Liver (tissue), 9 donors: ENCODE data around the gene CDSN. TPM values are rescaled to one million over a fixed set of nuclear protein-coding genes. Genes with fewer than 3 reads are reported as not detected.

Source experiments
- DNase-seq: peaks from one replicate; pipeline ENCODE4 v3.0.0-alpha.2; 2017; ENCODE audit warnings: low spot score
- H3K27ac ChIP-seq, 2 donors: one replicate each; pipeline ENCODE4 v1.7.0; 2013; ENCODE audit warnings: inconsistent platforms in 2 of 2, low read length in 2 of 2, control low read depth in 1 of 2, low read depth in 1 of 2, mild to moderate bottlenecking in 1 of 2
- H3K27me3 ChIP-seq, 4 donors: one replicate each; pipeline versions ENCODE4 v1.6.1 to v1.7.0; 2013; ENCODE audit warnings: low read length in 3 of 4, inconsistent platforms in 1 of 4, mild to moderate bottlenecking in 1 of 4, moderate library complexity in 1 of 4; ENCODE audit not compliant: control insufficient read depth in 4 of 4, insufficient read depth in 4 of 4
- H3K36me3 ChIP-seq, 4 donors: one replicate each; pipeline versions ENCODE4 v1.6.1 to v1.7.0; 2013; ENCODE audit warnings: low read length in 3 of 4, mild to moderate bottlenecking in 3 of 4, low read depth in 1 of 4, moderate library complexity in 1 of 4; ENCODE audit not compliant: control insufficient read depth in 4 of 4, insufficient read depth in 3 of 4
- H3K4me1 ChIP-seq, 4 donors: one replicate each; pipeline versions ENCODE4 v1.6.1 to v1.7.0; 2013; ENCODE audit warnings: low read length in 3 of 4, mild to moderate bottlenecking in 3 of 4, moderate library complexity in 1 of 4; ENCODE audit not compliant: control insufficient read depth in 4 of 4, insufficient read depth in 4 of 4
- H3K4me3 ChIP-seq, 3 donors: one replicate each; pipeline versions ENCODE4 v1.6.1 to v1.7.0; 2013; ENCODE audit warnings: low read length in 3 of 3, control low read depth in 1 of 3, low read depth in 1 of 3, mild to moderate bottlenecking in 1 of 3
- H3K9ac ChIP-seq, 2 donors: one replicate each; pipeline ENCODE4 v1.7.0; 2013; ENCODE audit warnings: low read length in 2 of 2, mild to moderate bottlenecking in 2 of 2, moderate library complexity in 2 of 2, control low read depth in 1 of 2, low read depth in 1 of 2
- H3K9me3 ChIP-seq, 4 donors: one replicate each; pipeline versions ENCODE4 v1.6.1 to v1.7.0; 2013; ENCODE audit warnings: low read length in 3 of 4; ENCODE audit not compliant: control insufficient read depth in 4 of 4
- FOXA1 ChIP-seq: IDR thresholded peaks from 2 replicates; pipeline ENCODE4 v1.6.1; 2016; ENCODE audit warnings: antibody characterized with exemption
- FOXA2 ChIP-seq: IDR thresholded peaks from 2 replicates; pipeline ENCODE4 v1.6.1; 2016; ENCODE audit warnings: antibody characterized with exemption
- GABPA ChIP-seq, 2 donors: IDR thresholded peaks in 1 of 2; conservative IDR thresholded peaks in 1 of 2; 2 replicates each; pipeline ENCODE4 v1.6.1; 2016; ENCODE audit warnings: antibody characterized with exemption in 2 of 2, mild to moderate bottlenecking in 1 of 2, moderate library complexity in 1 of 2
- HNF4A ChIP-seq, 2 donors: conservative IDR thresholded peaks; 2 replicates each; pipeline ENCODE4 v1.6.1; 2016; ENCODE audit warnings: antibody characterized with exemption in 2 of 2, mild to moderate bottlenecking in 2 of 2
- HNF4G ChIP-seq: IDR thresholded peaks from 2 replicates; pipeline ENCODE4 v1.6.1; 2016; ENCODE audit warnings: antibody characterized with exemption
- JUND ChIP-seq, 2 donors: IDR thresholded peaks; 2 replicates each; pipeline ENCODE4 v1.6.1; 2016; ENCODE audit warnings: antibody characterized with exemption in 2 of 2
- NR2F2 ChIP-seq: IDR thresholded peaks from 2 replicates; pipeline ENCODE4 v1.6.1; 2016; ENCODE audit warnings: antibody characterized with exemption
- SP1 ChIP-seq: IDR thresholded peaks from 2 replicates; pipeline ENCODE4 v1.6.1; 2018; ENCODE audit warnings: antibody characterized with exemption, mild to moderate bottlenecking
- TAF1 ChIP-seq: conservative IDR thresholded peaks from 2 replicates; pipeline ENCODE4 v1.6.1; 2016; ENCODE audit warnings: antibody characterized with exemption, mild to moderate bottlenecking
- YY1 ChIP-seq: IDR thresholded peaks from 2 replicates; pipeline ENCODE4 v1.6.1; 2016; ENCODE audit warnings: antibody characterized with exemption, mild to moderate bottlenecking
- WGBS: extraction: QIAGEN DNeasy Blood & Tissue Kit; methylation state at CpG from one replicate; pipeline ENCODE4 v1.1.7; 2013; 5-methylcytosine and 5-hydroxymethylcytosine counted together
- polyA plus RNA-seq, 2 donors: library from polyadenylated mRNA; stranded (reverse) in 1 of 2; unstranded in 1 of 2; fragments of 200-250 nt in 1 of 2; fragments of >200 nt in 1 of 2; fragmentation: Nextera tagmentation in 1 of 2; extraction: Ambion mirVana in 1 of 2; gene quantifications; one replicate each; pipeline versions ENCODE4 v1.2.1 to v1.2.3, GENCODE V29; 2013 to 2015
- total RNA-seq, 2 donors: library from RNA; depleted of rRNA; stranded (reverse); fragments of >200 nt; gene quantifications; one replicate each; pipeline ENCODE4 v1.2.3, GENCODE V29; 2014
- TF ChIP-seq, protein P1 (sequence below): IDR thresholded peaks from 2 replicates; pipeline ENCODE4 v1.6.1; 2016; ENCODE audit warnings: antibody characterized with exemption
- TF ChIP-seq, protein P2 (sequence below): IDR thresholded peaks from 2 replicates; pipeline ENCODE4 v1.6.1; 2016; ENCODE audit warnings: antibody characterized with exemption
- TF ChIP-seq, protein P3 (sequence below): IDR thresholded peaks from 2 replicates; pipeline ENCODE4 v1.6.1; 2016; ENCODE audit warnings: antibody characterized with exemption, mild to moderate bottlenecking
- donor health status: healthy.
- donor health status: healthy.
- donor health status: healthy.
- donor health status: healthy.
- donor health status: healthy.

The CDSN gene
- total and polyA plus RNA-seq, 4 donors = not detected

DNA sequence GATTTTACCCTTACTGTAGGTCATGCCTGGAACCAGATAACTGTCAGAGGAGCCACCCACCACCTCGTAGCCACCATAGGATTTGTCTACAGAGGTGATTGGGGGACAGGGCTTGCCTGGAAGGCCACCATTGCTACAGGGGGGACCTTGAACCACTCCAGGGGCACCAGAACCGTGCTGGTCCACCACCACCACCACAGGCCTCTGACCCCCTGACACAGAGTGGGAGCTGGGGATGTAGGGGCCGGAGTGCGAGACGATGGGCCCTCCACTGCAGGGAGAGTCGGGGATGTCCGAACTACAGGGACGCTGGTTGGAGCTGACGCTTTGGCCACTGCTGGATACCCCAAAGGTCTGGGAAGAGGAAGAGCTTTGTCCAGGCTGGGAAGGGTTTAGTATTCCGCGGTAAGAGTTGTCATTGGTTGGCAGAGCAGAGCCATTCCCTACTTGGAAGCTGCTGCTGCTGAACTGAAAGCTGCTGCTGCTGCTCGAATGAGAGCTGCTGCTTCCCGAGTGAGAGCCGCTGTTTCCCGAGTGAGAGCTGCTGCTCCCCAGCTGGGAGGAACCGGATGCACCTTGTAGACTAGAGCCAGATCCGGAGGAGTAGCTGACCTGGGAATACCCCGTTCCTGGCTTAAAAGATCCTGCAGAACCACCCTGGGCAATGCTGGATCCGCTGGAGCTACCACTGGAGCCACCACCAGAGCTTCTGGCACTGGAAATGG is 3.4 kb downstream of the CDSN start (continued):
- TF ChIP-seq, protein P1, sequence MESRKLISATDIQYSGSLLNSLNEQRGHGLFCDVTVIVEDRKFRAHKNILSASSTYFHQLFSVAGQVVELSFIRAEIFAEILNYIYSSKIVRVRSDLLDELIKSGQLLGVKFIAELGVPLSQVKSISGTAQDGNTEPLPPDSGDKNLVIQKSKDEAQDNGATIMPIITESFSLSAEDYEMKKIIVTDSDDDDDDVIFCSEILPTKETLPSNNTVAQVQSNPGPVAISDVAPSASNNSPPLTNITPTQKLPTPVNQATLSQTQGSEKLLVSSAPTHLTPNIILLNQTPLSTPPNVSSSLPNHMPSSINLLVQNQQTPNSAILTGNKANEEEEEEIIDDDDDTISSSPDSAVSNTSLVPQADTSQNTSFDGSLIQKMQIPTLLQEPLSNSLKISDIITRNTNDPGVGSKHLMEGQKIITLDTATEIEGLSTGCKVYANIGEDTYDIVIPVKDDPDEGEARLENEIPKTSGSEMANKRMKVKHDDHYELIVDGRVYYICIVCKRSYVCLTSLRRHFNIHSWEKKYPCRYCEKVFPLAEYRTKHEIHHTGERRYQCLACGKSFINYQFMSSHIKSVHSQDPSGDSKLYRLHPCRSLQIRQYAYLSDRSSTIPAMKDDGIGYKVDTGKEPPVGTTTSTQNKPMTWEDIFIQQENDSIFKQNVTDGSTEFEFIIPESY = no peak

DNA sequence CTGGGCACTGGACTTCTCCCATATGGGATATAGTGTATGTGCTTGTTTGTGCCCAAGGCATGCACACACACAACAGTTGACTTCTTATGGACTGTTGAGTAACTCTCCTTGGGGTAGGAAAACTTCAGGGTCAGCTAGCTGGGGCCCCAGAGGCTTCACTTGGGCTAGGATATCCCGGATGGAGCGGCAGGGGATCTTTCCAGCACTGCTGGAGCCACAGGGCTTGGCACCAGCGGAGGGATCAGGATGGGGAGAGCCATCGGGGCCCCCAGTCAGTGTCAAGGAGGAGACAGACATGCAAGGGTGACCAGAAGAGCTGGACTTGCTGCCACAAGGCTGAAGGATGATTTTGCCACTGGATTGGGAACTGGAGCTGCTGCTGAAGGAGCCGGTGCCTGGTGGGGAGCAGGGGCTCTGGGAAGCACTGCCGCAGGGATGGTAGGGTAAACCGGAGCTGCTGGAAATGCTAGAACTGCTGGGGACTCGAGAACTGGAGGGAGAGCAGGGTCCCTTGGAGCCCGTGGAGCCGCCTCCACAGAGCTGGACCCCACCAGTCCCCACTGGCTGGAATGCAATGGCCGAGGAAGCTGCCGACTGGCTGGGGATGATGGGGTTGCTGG is 4.2 kb downstream of the CDSN start:
- Histone ChIP-seq H3K36me3 (no peaks in the 10 kb centered on the region), H3K4me1 (no peaks in the 10 kb centered on the region), H3K9ac (no peak overlapping the region), H3K4me3 (no peak overlapping the region), H3K9me3 (no peaks in the 10 kb centered on the region), H3K27ac (no peak overlapping the region), H3K27me3 (no peaks in the 10 kb centered on the region)
- WGBS = 84% methylated on average over 12 of the region's 12 CpGs
- DNase-seq = no peak
- no peak for TF ChIP-seq TAF1
- TF ChIP-seq, protein P1 = no peak
- TF ChIP-seq, protein P2, sequence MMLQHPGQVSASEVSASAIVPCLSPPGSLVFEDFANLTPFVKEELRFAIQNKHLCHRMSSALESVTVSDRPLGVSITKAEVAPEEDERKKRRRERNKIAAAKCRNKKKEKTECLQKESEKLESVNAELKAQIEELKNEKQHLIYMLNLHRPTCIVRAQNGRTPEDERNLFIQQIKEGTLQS = no peak
- no peak for TF ChIP-seq GABPA (IDR thresholded peaks at IDR 0.05 in 1 of 2, conservative IDR thresholded peaks at IDR 0.05 in 1 of 2)
- no peak for TF ChIP-seq YY1
- no peak for TF ChIP-seq FOXA2
- no peak for TF ChIP-seq SP1
- no peak for TF ChIP-seq FOXA1
- no peak for TF ChIP-seq NR2F2
- no peak for TF ChIP-seq HNF4A (conservative IDR thresholded peaks at IDR 0.05)
- no peak for TF ChIP-seq JUND (IDR thresholded peaks at IDR 0.05)
- TF ChIP-seq, protein P3, sequence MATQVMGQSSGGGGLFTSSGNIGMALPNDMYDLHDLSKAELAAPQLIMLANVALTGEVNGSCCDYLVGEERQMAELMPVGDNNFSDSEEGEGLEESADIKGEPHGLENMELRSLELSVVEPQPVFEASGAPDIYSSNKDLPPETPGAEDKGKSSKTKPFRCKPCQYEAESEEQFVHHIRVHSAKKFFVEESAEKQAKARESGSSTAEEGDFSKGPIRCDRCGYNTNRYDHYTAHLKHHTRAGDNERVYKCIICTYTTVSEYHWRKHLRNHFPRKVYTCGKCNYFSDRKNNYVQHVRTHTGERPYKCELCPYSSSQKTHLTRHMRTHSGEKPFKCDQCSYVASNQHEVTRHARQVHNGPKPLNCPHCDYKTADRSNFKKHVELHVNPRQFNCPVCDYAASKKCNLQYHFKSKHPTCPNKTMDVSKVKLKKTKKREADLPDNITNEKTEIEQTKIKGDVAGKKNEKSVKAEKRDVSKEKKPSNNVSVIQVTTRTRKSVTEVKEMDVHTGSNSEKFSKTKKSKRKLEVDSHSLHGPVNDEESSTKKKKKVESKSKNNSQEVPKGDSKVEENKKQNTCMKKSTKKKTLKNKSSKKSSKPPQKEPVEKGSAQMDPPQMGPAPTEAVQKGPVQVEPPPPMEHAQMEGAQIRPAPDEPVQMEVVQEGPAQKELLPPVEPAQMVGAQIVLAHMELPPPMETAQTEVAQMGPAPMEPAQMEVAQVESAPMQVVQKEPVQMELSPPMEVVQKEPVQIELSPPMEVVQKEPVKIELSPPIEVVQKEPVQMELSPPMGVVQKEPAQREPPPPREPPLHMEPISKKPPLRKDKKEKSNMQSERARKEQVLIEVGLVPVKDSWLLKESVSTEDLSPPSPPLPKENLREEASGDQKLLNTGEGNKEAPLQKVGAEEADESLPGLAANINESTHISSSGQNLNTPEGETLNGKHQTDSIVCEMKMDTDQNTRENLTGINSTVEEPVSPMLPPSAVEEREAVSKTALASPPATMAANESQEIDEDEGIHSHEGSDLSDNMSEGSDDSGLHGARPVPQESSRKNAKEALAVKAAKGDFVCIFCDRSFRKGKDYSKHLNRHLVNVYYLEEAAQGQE = no peak
- no peak for TF ChIP-seq HNF4G
